Cardiac septum (tissue), 1 donor: Measurements from ENCODE around the gene PITPNC1. TPM values are rescaled to one million over a fixed set of nuclear protein-coding genes. Genes with fewer than 3 reads are reported as not detected.

ENCODE experiments used
- DNase-seq: peaks from one replicate; pipeline ENCODE4 v3.0.0-alpha.2; 2020; ENCODE audit warnings: low spot score
- intact Hi-C: fragments of 100-400 bp; cut with DNase I; formaldehyde crosslinking; loops from one replicate; pipeline ENCODE4 v1.14.0; 2022
- total RNA-seq: library from RNA; stranded (reverse); fragmentation: NEBNext Ultra II Directional; extraction: Animal tissue kit (Norgen Biotek cat#: 25700); gene quantifications from one replicate; pipeline ENCODE4 v1.2.1, GENCODE V29; 2021
- donor health status: DM: no; HTN: no; CAD: no.

Gene PITPNC1
- total RNA-seq, 1 donor from 2014 or later: 12.5 TPM

DNA sequence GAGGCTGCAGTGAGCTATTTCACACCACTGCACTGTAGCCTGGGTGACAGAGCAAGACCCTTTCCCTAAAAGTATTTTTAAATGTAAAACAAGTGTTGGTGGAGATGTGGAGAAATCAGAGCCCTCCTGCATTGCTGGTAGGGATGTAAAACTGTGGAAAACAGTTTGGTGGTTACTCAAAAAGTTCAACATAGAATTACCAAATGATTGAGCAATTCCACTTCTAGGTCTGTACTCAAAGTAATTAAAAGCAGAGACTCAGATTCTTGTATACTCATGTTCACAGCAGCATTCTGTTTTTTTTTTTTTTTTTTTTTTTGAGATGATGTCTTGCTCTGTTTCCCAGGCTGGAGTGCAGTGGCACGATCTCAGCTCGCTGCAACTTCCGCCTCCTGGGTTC is 141.8 kb downstream of the PITPNC1 start:
- intact Hi-C loops: no loop called here
- DNase-seq: no peak

- intact Hi-C loops: no loop called here
- DNase-seq: no peak
These were observed 142.7 kb downstream of the PITPNC1 start for GRCh38 chr17:67519801-67520251.

DNA sequence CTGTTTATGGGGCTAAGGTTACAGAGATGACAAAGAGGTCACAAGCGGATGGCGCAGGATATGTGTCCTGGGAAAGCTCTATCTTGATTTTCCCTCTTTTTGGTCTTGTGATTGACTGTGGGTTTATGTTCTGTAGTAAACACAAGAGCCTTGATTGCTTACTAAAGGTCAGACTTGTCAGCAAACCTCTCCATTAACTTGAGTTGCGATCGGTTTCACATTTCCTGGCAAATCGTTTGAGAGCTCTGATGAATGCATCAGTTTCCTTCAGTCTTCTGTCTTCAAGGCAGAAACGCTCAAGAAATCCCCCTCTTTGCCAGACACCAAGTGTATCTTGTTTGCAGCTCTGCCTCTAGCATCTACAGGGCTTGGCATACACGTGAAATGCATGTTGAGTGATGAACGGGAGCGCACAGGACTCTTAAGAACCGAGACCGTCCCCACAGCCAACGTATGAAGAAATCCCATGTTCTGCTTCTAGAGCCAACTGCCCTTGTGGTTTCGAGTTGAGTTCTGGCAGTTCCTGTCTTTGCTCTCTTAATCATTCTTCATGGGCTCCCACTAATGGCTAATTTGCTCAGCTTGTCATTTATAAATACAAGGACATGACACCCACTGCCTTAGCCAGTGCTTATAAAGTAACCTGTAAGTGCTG is 143.3 kb downstream of the PITPNC1 start:
- DNase-seq: no peak
- intact Hi-C loops: no loop called here

GRCh38 chr17:67520916-67521774 is 144.1 kb downstream of the PITPNC1 start:
- intact Hi-C loops: no loop called here
- DNase-seq: no peak

DNA sequence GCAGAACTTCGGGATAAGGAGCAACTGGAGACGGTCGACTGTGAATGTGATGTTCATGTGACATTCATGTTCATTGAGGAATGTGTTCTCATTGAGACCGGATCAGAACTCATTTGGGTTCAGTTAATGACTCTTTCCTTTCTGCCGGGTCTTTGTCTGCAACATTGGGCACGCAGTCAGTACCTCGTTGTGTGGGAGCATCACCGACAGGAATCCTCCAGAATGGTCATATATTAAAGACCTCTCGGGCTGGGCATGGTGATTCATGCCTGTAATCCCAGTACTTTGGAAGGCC is 144.6 kb downstream of the PITPNC1 start:
- no peak for DNase-seq
- intact Hi-C loops: no loop called here

GRCh38 chr17:67523101-67523500 is 146.0 kb downstream of the PITPNC1 start:
- intact Hi-C loops: no loop called here

DNA sequence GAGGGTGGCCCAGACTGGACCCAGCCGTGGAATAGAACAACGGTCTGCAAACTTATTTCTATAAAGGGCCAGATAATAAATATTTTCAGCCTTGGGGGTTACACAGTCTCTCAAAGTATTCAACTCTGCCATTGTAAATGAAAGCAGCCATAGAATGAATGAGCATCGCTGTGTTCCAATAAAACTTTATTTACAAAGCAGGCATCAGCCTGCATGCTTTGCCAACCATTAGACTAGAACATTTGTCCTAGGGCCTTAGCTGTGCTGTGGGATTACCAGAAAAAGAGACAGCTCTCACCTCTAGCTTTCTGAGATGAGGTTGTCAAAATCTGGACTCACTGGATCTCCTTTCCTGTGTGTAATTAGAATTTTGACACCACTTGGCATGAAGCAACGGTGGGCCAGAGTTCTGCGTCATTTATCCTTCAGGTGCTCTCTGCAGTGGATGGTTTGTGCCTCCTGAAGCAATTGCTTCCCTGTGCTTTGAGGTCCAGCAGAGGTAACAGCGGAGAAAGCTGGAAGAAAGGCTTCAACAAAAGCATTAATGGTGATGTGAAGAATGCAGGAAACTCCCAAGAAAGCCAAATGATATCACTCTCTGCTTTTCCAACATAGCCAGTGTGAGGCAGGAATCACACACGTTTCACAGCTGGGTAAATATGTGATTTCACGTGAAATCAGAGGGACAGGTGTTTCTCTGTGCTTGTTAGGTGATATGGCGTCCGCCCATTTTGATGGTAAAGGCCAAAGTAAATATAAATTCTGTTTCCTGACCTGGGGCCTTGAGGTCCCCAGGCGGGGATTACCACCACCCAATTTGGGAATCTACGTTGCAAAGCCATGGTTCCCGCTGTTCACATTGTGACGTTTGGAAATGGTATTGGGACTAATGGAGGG is 148.4 kb downstream of the PITPNC1 start:
- no peak for DNase-seq
- intact Hi-C loops: no loop called here

More at GRCh38 chr17:67523101-67523500, 146.0 kb downstream of the PITPNC1 start:
- DNase-seq: no peak

DNA sequence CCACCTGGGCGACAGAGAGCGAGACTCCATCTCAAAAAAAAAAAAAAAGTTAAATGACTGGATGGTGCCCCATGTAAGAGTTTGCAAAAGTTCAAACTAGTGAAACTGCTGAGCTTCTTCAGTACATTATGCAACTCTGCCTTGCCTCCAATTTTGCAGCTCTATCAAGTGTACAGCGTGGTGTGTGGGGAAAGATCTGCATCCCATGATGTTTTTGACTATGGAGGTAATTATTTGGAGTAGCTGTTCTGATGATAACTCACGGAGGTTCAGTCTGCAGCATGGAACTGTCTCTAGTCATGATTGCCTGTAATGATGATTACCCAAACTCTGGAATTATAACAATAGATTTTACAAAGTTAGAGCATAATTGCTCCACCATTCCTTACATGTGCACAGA is 149.6 kb downstream of the PITPNC1 start:
- DNase-seq: no peak
- intact Hi-C loops: no loop called here

DNA sequence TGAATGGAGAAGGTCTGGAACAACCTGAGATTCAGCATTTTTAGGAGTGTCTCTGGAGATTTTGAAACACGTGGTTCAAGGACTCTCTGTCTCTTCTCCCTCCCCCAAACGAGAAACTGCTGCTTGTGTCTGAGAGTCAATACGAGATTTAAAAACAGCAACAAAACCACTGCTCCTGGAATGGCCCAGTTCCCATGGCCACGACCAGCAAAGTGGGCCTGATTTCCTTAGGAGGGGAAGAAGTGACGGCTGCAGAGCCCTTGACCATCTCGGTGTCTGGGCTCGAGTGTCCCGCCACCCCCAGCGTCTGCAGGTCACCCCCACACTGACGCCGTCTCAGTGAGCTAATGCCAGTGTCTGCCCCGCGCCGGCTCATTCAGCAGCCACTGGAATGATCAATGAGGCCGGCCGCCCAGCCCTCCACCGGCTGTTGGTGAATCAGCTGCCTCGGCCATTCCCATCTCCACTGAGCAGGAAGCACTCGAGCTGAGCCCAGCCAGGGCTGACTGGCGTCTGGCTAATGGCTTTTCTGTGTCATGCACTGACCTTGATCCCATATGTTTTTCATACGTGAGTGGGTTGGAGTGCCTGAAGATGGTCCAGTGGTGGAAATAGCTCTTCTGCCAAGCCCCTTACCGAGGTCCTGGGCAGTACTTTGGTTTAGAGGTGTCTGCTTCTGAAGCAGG is 151.8 kb downstream of the PITPNC1 start:
- intact Hi-C loops: no loop called here
- DNase-seq: peak; percentile 80

- DNase-seq: no peak
- intact Hi-C loops: no loop called here
These were observed 154.2 kb downstream of the PITPNC1 start for GRCh38 chr17:67531291-67531690.

GRCh38 chr17:67532326-67532871 is 155.3 kb downstream of the PITPNC1 start:
- no peak for DNase-seq
- intact Hi-C loops: no loop called here

- intact Hi-C loops: no loop called here
- no peak for DNase-seq
These were observed 157.9 kb downstream of the PITPNC1 start for GRCh38 chr17:67534941-67535340.

GRCh38 chr17:67542219-67543114 is 165.4 kb downstream of the PITPNC1 start:
- DNase-seq: no peak
- intact Hi-C loops: no loop called here

GRCh38 chr17:67544364-67544955 is 167.4 kb downstream of the PITPNC1 start:
- intact Hi-C loops: no loop called here
- no peak for DNase-seq

GRCh38 chr17:67546578-67547527 is 169.8 kb downstream of the PITPNC1 start:
- intact Hi-C loops: loop anchor here (5.0 kb wide), 2 partner anchors 70 to 235 kb away; no protein-coding TSS in a partner anchor
- DNase-seq: no peak

DNA sequence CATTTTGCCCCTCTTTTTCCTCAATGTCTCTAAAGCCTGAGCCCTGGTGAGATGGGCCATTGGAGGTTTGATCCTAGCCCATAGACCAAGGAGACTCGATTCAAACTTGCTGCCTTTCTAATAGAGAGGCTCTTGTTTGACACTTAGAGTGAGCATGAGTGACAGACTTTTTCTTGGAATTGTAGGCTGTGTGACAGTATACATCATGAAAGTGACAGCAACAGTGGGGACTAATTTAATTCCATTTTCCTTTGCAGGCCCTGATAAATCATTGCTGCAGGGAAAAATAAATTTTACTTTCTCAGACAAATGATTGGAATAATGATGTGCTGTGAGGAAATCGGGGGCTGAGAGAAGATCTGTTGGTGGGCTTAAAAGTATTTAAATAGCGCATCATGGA is 171.6 kb downstream of the PITPNC1 start:
- intact Hi-C loops: loop anchor here (5.0 kb wide), 2 partner anchors 71 to 236 kb away; no protein-coding TSS in a partner anchor

DNA sequence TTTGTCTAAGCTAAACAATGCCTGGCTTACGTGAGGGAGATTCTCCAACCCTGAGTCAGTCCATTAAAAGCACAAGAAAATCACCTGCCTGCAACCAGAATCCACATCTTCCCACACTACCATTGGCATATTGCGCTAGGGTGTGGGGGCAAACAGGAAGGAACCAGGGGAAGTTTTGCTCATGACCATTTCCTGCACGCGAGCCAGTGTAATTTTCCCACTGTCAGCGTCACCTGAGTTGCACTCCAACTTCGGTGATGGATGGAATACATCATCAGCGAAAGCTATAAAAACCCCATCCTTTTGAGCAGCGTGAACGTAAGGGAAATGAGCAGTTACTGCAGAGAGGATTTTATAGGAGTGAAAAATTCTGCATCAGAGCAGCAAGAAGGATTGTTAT is 172.7 kb downstream of the PITPNC1 start:
- DNase-seq: no peak
- intact Hi-C loops: loop anchor here (5.0 kb wide), 2 partner anchors 73 to 238 kb away; no protein-coding TSS in a partner anchor

More for the DNA sequence above, 171.6 kb downstream of the PITPNC1 start:
- DNase-seq: no peak
